Right lobe of liver (tissue), 6 donors: Measurements from ENCODE around the gene KCNK3. TPM values are rescaled to one million over a fixed set of nuclear protein-coding genes. Genes with fewer than 3 reads are reported as not detected.

Source experiments
- ATAC-seq, 4 donors: fragments of 200-7000 bp; cut with Tn5 transposase; one replicate each; pipeline ENCODE4 v1.9.1; 2020; ENCODE audit warnings: mild to moderate bottlenecking in 4 of 4, moderate library complexity in 4 of 4
- DNase-seq, 3 donors: peaks; one replicate each; pipeline ENCODE4 v3.0.0-alpha.2; 2020
- H3K27ac ChIP-seq, 3 donors: fragments of 200-600 bp; one replicate each; pipeline ENCODE4 v1.8.0; 2022
- H3K27me3 ChIP-seq, 2 donors: fragments of 200-600 bp; one replicate each; pipeline ENCODE4 v1.8.0; 2022
- H3K36me3 ChIP-seq, 4 donors: fragments of 200-600 bp; sonication (generic) in 1 of 4; one replicate each; pipeline versions ENCODE4 v1.5.1 to v1.8.0; 2017 to 2022; ENCODE audit warnings: control low read depth in 1 of 4
- H3K4me1 ChIP-seq, 4 donors: fragments of 200-600 bp; sonication (generic) in 1 of 4; one replicate each; pipeline versions ENCODE4 v1.5.1 to v1.8.0; 2017 to 2022; ENCODE audit warnings: control low read depth in 1 of 4
- H3K4me3 ChIP-seq, 3 donors: fragments of 200-600 bp; one replicate each; pipeline ENCODE4 v1.8.0; 2022
- H3K9me3 ChIP-seq, 4 donors: fragments of 200-600 bp; sonication (generic) in 1 of 4; one replicate each; pipeline versions ENCODE4 v1.5.1 to v1.8.0; 2017 to 2022; ENCODE audit warnings: control low read depth in 1 of 4
- POLR2A ChIP-seq: fragments of 450-650 bp; IDR thresholded peaks from one replicate; pipeline ENCODE4 v1.6.1; 2017; ENCODE audit warnings: antibody characterized with exemption, mild to moderate bottlenecking
- WGBS: methylation state at CpG from one replicate; pipeline ENCODE4 v1.1.6; 2018; ENCODE audit warnings: low coverage, low lambda C conversion rate; ENCODE audit not compliant: insufficient coverage; ENCODE audit errors: missing lambda C conversion rate; 5-methylcytosine and 5-hydroxymethylcytosine counted together
- intact Hi-C, 2 donors: fragments of 100-400 bp; cut with DNase I; formaldehyde crosslinking; loops; one replicate each; pipeline versions ENCODE4 v1.11.2 to v1.14.1; 2022
- total RNA-seq, 6 experiments: library from RNA; depleted of rRNA in 2 of 6; stranded (reverse); fragments of >200 nt in 2 of 6; fragmentation: NEBNext Ultra II Directional in 3 of 6; extraction: Animal tissue kit (Norgen Biotek cat#: 25700) in 3 of 6; gene quantifications; one replicate each; pipeline versions ENCODE4 v1.1.0 to v1.2.4, GENCODE V29; 2016 to 2023
- TF ChIP-seq, protein P1 (sequence below), 4 donors: fragments of 200-600 bp in 3 of 4; fragments of 450-650 bp in 1 of 4; IDR thresholded peaks; one replicate each; pipeline versions ENCODE4 v1.5.1 to v1.8.0; 2016 to 2022; ENCODE audit warnings: antibody characterized with exemption in 4 of 4, mild to moderate bottlenecking in 2 of 4
- donor health status: DM: no; HTN: yes; CAD: no.
- donor health status: DM: no; HTN: no; CAD: no.
- donor health status: DM: no; HTN: no; CAD: no.
- donor health status: DM: no; HTN: yes; CAD: no.
- donor health status: DM: no; HTN: yes; CAD: no.

Gene KCNK3
- total RNA-seq, 6 experiments from 2014 or later: 0.18 to 0.43 (median 0.33) TPM

- TF ChIP-seq, protein P1, sequence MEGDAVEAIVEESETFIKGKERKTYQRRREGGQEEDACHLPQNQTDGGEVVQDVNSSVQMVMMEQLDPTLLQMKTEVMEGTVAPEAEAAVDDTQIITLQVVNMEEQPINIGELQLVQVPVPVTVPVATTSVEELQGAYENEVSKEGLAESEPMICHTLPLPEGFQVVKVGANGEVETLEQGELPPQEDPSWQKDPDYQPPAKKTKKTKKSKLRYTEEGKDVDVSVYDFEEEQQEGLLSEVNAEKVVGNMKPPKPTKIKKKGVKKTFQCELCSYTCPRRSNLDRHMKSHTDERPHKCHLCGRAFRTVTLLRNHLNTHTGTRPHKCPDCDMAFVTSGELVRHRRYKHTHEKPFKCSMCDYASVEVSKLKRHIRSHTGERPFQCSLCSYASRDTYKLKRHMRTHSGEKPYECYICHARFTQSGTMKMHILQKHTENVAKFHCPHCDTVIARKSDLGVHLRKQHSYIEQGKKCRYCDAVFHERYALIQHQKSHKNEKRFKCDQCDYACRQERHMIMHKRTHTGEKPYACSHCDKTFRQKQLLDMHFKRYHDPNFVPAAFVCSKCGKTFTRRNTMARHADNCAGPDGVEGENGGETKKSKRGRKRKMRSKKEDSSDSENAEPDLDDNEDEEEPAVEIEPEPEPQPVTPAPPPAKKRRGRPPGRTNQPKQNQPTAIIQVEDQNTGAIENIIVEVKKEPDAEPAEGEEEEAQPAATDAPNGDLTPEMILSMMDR (IDR thresholded peaks at IDR 0.05): no peak
- TF ChIP-seq POLR2A: no peak
These were observed 5.2 kb upstream of the KCNK3 start for GRCh38 chr2:26687328-26687727.

GRCh38 chr2:26687801-26688200, 4.7 kb upstream of the KCNK3 start:
- Histone ChIP-seq H3K36me3 (no peaks in the 10 kb centered on the region), H3K9me3 (no peaks in the 10 kb centered on the region), H3K4me1 (peaks cover 0 to 1% (median 0%) of the 10 kb centered on the region in 4 donors), H3K4me3 (no peak overlapping the region), H3K27me3 (no peaks in the 10 kb centered on the region), H3K27ac (no peak overlapping the region)
- 39% methylated on average over 5 of the region's 5 CpGs for WGBS
- ATAC-seq (no peak), DNase-seq (no peak)
- intact Hi-C loops: no loop called here
- TF ChIP-seq, protein P1 (IDR thresholded peaks at IDR 0.05): no peak
- no peak for TF ChIP-seq POLR2A

More at GRCh38 chr2:26687328-26687727, 5.2 kb upstream of the KCNK3 start:
- DNase-seq (no peak), ATAC-seq (no peak)
- Histone ChIP-seq H3K27me3 (no peaks in the 10 kb centered on the region), H3K36me3 (no peaks in the 10 kb centered on the region), H3K4me3 (no peak overlapping the region), H3K4me1 (no peaks in the 10 kb centered on the region), H3K27ac (no peak overlapping the region), H3K9me3 (no peaks in the 10 kb centered on the region)
- 33% methylated on average over 2 of the region's 4 CpGs for WGBS
- intact Hi-C loops: no loop called here

DNA sequence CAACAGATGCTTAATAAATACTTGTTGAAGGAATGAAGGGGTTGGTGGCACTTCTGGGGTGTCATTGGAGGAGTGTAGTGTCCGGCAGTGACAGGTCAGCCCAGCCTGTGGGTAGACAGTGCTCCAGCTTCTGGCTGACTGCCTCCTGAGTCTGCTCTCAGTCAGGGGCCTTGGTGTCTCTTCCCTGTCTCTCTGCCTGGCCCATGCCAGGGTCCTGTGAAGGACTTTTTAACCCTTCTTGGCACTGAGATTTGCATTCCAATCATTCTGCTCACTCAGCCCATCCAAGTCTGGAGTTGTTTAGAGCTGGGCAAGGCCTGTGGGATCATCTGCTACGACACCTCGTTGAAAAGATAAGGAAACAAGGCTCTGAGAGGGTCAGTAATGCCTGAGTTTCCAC, 1.4 kb upstream of the KCNK3 start:
- intact Hi-C loops: no loop called here
- H3K4me3 ChIP-seq: no peak overlapping the region
- H3K36me3 ChIP-seq: no peaks in the 10 kb centered on the region
- peaks cover 0 to 9% (median 0%) of the 10 kb centered on the region in 4 donors for H3K4me1 ChIP-seq
- ATAC-seq (no peak), DNase-seq (no peak)
- 20% methylated on average over 2 of the region's 3 CpGs for WGBS
- peaks cover 6 to 8% of the 10 kb centered on the region in 2 donors for H3K27me3 ChIP-seq
- H3K27ac ChIP-seq: no peak overlapping the region
- H3K9me3 ChIP-seq: no peaks in the 10 kb centered on the region
- TF ChIP-seq POLR2A: no peak
- TF ChIP-seq, protein P1 (IDR thresholded peaks at IDR 0.05): no peak

DNA sequence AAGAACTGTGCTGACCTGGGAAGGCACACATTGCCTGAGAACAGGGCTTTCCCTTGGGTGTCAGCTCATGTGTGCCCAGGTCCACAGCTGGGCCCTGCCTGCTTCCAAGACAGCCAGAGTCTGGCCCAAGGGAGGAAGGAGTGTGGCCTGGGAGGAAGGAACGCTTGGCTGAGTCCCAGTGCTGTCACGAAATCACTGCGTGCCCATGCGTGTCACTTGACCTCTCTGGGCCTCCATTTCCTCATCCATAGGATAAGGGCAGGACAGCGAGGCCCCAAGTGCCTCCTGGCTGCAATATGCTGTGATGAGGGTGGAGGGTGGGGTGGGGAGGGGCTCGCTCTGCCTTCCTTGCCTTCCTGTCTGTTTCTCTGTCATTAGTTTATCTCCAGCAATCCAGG, 642 bp upstream of the KCNK3 start:
- Histone ChIP-seq H3K27ac (no peak overlapping the region), H3K27me3 (peaks cover 6 to 8% of the 10 kb centered on the region in 2 donors), H3K36me3 (no peaks in the 10 kb centered on the region), H3K9me3 (no peaks in the 10 kb centered on the region), H3K4me1 (peaks cover 0 to 9% (median 0%) of the 10 kb centered on the region in 4 donors), H3K4me3 (no peak overlapping the region)
- TF ChIP-seq POLR2A: no peak
- TF ChIP-seq, protein P1 (IDR thresholded peaks at IDR 0.05): no peak
- WGBS: 20% methylated on average over 4 of the region's 6 CpGs
- intact Hi-C loops: no loop called here
- no peak for ATAC-seq
- DNase-seq: no peak
